GM12874 (cell line): Measurements from ENCODE around the gene ASTN1.

Experiments
- CTCF ChIP-seq: IDR thresholded peaks from 2 replicates; pipeline ENCODE4 v1.5.1; 2011; ENCODE audit warnings: low read depth, mild to moderate bottlenecking, control low read depth, low read length, moderate library complexity; ENCODE audit not compliant: insufficient read depth

Gene ASTN1

GRCh38 chr1:176816232-176816631 is 348.3 kb downstream of the ASTN1 start:
- TF ChIP-seq CTCF: no peak

GRCh38 chr1:176815621-176816020 is 348.9 kb downstream of the ASTN1 start:
- no peak for TF ChIP-seq CTCF

- TF ChIP-seq CTCF: no peak
Observed at GRCh38 chr1:176811511-176812288, 352.8 kb downstream of the ASTN1 start.

GRCh38 chr1:176809292-176809691 is 355.2 kb downstream of the ASTN1 start:
- no peak for TF ChIP-seq CTCF
